Measurements from ENCODE around the gene LHFPL3. TPM values are rescaled to one million over a fixed set of nuclear protein-coding genes. Genes with fewer than 3 reads are reported as not detected.
"Not testable (repeated sequence)": the region's sequence is repeated elsewhere in the genome, so short reads cannot be mapped to it uniquely, and the experiment has no call there.

The LHFPL3 gene
- total RNA-seq, 2 donors from 2014 or later, result not detected

DNA sequence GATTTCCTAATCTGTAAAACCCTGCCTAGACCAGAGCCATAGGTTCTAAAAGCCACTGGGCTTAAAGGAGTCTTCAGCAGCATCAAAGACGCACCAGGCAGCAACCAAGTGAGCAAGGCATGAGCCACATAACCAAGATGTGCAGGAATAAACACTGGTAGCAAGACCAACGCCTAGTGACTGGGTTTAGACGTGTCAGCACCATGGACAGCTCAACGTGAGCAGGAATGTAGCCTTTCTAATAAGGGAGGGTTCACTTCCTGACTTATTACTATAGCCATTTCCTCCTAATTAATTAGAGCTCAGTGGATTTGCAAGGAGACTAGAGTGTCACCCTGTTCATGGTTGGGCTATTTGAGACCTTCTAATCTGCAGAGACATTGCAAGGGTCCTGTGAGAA lies 223.7 kb downstream of the LHFPL3 start:
- Histone ChIP-seq H3K4me3 (no peak overlapping the region), H3K27ac (no peak overlapping the region), H3K9me3 (no peaks in the 10 kb centered on the region), H3K36me3 (no peaks in the 10 kb centered on the region), H3K4me1 (no peaks in the 10 kb centered on the region), H3K27me3 (no peaks in the 10 kb centered on the region)
- no peak for DNase-seq (ENCODE audit: low spot score)
- TF ChIP-seq, protein P1, sequence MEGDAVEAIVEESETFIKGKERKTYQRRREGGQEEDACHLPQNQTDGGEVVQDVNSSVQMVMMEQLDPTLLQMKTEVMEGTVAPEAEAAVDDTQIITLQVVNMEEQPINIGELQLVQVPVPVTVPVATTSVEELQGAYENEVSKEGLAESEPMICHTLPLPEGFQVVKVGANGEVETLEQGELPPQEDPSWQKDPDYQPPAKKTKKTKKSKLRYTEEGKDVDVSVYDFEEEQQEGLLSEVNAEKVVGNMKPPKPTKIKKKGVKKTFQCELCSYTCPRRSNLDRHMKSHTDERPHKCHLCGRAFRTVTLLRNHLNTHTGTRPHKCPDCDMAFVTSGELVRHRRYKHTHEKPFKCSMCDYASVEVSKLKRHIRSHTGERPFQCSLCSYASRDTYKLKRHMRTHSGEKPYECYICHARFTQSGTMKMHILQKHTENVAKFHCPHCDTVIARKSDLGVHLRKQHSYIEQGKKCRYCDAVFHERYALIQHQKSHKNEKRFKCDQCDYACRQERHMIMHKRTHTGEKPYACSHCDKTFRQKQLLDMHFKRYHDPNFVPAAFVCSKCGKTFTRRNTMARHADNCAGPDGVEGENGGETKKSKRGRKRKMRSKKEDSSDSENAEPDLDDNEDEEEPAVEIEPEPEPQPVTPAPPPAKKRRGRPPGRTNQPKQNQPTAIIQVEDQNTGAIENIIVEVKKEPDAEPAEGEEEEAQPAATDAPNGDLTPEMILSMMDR (IDR thresholded peaks at IDR 0.05), result no peak

DNA sequence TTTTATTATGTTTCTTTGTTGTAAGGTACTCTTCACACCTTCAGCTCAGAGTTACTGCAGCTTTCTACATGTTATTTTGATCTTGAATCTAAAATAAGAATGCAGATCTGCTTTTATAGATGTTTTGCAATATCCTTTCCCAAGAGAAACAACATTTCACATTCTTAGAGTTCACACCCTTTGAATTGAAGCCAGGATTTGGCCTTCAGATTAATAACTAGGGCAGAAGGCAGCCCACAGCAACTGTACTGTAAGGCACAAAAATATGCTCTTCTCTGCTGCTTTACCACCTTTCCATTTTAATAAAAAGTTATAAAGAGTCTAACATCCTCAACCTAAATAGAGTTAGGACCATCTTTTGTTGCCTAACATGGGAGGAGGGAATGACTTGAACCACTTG lies 224.7 kb downstream of the LHFPL3 start:
- no peak for DNase-seq (ENCODE audit: low spot score)
- Histone ChIP-seq H3K4me3 (no peak overlapping the region), H3K9me3 (no peaks in the 10 kb centered on the region), H3K27ac (no peak overlapping the region), H3K27me3 (no peaks in the 10 kb centered on the region), H3K36me3 (no peaks in the 10 kb centered on the region), H3K4me1 (no peaks in the 10 kb centered on the region)
- TF ChIP-seq, protein P1 (IDR thresholded peaks at IDR 0.05), result no peak

DNA sequence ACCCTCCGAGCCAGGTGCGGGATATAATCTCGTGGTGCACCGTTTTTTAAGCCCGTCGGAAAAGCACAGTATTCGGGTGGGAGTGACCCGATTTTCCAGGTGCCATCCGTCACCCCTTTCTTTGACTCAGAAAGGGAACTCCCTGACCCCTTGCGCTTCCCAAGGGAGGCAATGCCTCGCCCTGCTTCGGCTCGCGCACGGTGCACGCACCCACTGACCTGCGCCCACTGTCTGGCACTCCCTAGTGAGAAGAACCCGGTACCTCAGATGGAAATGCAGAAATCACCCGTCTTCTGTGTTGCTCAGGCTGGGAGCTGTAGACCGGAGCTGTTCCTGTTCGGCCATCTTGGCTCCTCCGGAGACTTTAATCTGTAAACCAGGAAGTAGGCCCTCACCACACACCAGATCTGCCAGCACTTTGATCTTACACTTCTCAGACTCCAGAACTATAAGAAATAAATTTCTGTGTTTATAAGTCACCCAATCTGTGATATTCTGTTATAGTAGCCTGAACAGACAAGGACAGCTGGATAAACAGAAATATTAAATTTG lies 235.0 kb downstream of the LHFPL3 start:
- H3K27ac ChIP-seq; DNase-seq (ENCODE audit: low spot score); H3K4me1 ChIP-seq: not testable (repeated sequence)

DNA sequence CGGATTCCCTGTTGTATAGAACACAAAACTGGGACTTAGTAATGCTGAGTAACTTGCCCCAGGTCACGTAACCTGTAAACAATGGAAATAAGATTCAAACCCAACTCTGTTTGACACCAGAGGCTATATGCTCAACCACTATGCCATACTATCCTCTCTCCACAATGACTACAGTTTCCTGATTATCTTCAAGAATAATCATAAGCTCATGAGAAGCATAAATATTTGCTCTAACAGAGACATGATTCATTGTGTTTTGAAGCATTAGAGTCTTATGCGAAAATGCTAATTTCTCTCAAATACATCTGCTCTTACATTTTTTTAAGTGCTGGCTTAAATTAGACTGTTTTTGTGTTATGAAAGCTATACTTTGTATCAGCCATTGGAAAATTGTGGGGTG lies 241.3 kb downstream of the LHFPL3 start:
- H3K4me1 ChIP-seq, result no peaks in the 10 kb centered on the region
- DNase-seq (ENCODE audit: low spot score), result no peak
- no peaks in the 10 kb centered on the region for H3K36me3 ChIP-seq
- no peak overlapping the region for H3K27ac ChIP-seq
- TF ChIP-seq, protein P1 (IDR thresholded peaks at IDR 0.05), result no peak
- H3K9me3 ChIP-seq, result no peaks in the 10 kb centered on the region
- H3K27me3 ChIP-seq, result no peaks in the 10 kb centered on the region
- H3K4me3 ChIP-seq, result no peak overlapping the region

More for the DNA sequence above, 235.0 kb downstream of the LHFPL3 start:
- not testable (repeated sequence) for H3K27me3 ChIP-seq, H3K4me3 ChIP-seq, H3K9me3 ChIP-seq, H3K36me3 ChIP-seq

DNA sequence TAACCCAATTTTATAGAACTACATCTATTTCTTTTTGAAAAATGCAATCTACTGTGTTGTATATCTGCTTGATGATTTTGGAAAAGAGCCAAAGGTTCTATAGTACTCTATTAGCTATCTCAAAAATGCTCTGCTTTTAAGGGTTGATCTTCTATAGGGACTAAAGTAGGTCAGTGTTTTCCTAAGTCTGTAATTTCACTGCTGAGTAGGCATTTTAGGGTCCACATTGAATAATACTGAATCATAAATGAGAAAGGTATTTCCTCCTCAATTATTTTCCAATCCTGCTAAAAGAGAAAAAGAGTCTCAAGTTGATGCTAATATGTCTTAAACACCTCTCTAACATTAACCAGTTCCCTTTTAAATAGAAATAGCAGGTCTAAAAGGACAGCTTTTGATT lies 244.2 kb downstream of the LHFPL3 start:
- no peak overlapping the region for H3K4me3 ChIP-seq

DNA sequence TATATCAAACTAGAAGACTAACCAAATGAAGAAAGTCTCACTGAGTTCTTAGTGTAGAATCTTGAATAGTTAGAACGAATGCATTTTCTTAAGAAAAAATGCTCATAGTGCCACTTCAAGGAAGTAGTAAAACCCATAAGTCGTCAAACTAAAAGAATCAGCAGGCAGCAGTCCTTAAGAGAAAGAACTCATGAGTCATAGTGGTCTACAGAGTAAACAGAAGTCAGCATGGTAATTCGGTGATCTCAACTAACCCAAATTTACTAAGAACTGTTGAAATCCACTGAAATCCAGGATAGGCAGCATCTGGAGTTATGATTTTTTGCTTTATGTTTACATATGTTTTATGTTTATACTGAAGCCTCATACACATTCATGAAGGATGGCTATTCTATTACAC lies 256.2 kb downstream of the LHFPL3 start:
- Histone ChIP-seq H3K9me3 (no peaks in the 10 kb centered on the region), H3K4me3 (no peak overlapping the region), H3K27me3 (no peaks in the 10 kb centered on the region), H3K36me3 (no peaks in the 10 kb centered on the region), H3K4me1 (no peaks in the 10 kb centered on the region), H3K27ac (no peak overlapping the region)
- TF ChIP-seq, protein P1 (IDR thresholded peaks at IDR 0.05), result no peak
- DNase-seq (ENCODE audit: low spot score), result no peak

More for the DNA sequence above, 244.2 kb downstream of the LHFPL3 start:
- TF ChIP-seq, protein P1 (IDR thresholded peaks at IDR 0.05), result no peak
- Histone ChIP-seq H3K27me3 (no peaks in the 10 kb centered on the region), H3K9me3 (no peaks in the 10 kb centered on the region), H3K4me1 (no peaks in the 10 kb centered on the region), H3K27ac (no peak overlapping the region), H3K36me3 (no peaks in the 10 kb centered on the region)
- no peak for DNase-seq (ENCODE audit: low spot score)

DNA sequence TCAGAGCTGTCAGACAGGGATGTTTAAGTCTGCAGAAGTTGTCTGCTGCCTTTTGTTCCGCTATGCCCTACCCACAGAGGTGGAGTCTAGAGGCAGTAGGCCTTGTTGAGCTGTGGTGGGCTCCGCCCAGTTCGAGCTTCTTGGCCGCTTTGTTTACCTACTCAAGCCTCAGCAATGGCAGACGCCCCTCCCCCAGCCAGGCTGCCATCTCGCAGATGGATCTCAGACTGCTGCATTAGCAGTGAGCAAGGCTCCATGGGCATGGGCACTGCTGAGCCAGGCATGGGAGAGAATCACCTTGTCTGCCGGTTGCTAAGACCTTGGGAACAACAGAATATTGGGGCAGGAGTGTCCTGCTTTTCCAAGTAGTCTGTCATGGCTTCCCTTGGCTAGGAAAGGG lies 267.2 kb downstream of the LHFPL3 start:
- not testable (repeated sequence) for DNase-seq (ENCODE audit: low spot score); H3K4me1 ChIP-seq; H3K9me3 ChIP-seq; H3K27me3 ChIP-seq; H3K4me3 ChIP-seq; H3K27ac ChIP-seq; H3K36me3 ChIP-seq
